GM10248 (cell line): ENCODE results near the gene FBXL2.
"Not testable (repeated sequence)": the region's sequence is repeated elsewhere in the genome, so short reads cannot be mapped to it uniquely, and the experiment has no call there.

Source experiments
- CTCF ChIA-PET: fragments of 300-600 bp; sonication (Branson Sonifier 250); formaldehyde crosslinking; extraction: SDS; loops from one replicate; lab custom pipeline; 2021; ENCODE audit warnings: antibody characterized with exemption; lab: Yijun Ruan, JAX
- POLR2A ChIA-PET: fragments of 350-650 bp; sonication (Branson Sonifier 250); formaldehyde crosslinking; extraction: SDS; loops from one replicate; lab custom pipeline; 2020; ENCODE audit warnings: antibody characterized with exemption; lab: Yijun Ruan, JAX
- DNase-seq: peaks from one replicate; pipeline ENCODE4 v3.0.0; 2012; ENCODE audit errors: extremely low spot score
- CTCF ChIP-seq: IDR thresholded peaks from 2 replicates; pipeline ENCODE4 v1.5.1; 2012; ENCODE audit warnings: mild to moderate bottlenecking, low read depth; ENCODE audit errors: extremely low read depth, missing control alignments, control extremely low read depth

FBXL2 gene

DNA sequence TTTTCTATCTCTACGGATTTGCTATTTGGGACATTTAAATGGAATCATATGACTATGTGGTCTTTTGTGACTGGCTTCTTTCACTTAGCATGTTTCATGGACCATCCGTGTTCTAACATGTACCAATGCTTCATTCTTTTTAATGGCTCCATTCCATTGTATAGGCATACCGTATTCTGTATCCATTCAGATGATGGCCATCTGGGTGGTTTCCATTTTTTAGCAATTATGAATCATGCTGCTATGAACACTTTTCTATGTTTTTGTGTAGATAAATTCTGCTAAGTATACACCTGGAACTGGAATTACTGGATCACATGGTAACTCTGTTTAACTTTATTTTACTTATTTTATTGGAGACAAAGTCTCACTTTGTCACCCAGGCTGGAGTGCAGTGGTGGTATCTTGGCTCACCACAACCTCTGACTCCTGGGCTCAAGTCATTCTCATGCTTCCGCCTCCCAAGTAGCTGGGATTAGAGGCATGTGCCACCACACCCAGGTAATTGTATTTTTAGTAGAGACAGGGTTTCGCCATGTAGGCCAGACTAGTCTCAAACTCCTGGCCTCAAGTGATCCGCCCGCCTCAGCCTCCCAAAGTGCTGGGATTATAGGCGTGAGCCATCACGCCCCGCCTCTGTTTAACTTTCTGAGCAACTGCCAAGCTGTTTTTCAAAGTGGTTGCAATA lies 149.5 kb downstream of the FBXL2 start:
- TF ChIP-seq CTCF, result no peak
- no peak for DNase-seq
- POLR2A ChIA-PET, result no interaction called here
- CTCF ChIA-PET, result interaction anchor here (1.0 to 1.2 kb wide), 3 partner anchors 10 to 54 kb away, joined by 3 to 6 read pairs (median 5); no protein-coding TSS in a partner anchor

DNA sequence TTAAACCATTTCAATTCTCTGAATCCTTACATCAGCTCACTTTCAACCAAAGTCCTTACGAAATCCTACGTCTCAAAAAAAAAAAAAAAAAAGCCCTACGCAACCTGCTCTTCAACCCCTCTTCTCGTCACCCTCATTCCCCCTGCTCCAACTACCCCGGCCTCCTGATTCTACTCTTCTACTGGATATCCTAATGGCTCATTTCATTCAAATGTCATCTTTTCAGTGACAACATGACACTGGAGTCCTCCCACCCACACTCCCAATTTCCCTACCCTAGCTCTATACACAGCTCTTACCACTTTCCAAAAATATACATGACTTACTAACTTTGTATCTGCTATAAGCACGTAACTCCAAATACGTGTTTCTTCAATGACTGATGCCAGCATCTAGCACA lies 151.5 kb downstream of the FBXL2 start:
- TF ChIP-seq CTCF, result no peak
- DNase-seq, result no peak
- ChIA-PET CTCF (interaction anchor here (1.7 to 2.7 kb wide), 3 partner anchors 10 to 297 kb away, joined by 4 to 21 read pairs (median 5); partner anchors contain the start of gene UBP1), POLR2A (interaction anchor here (0.6 kb wide), 1 partner anchor 217 kb away, joined by 4 read pairs; no protein-coding TSS in a partner anchor)

DNA sequence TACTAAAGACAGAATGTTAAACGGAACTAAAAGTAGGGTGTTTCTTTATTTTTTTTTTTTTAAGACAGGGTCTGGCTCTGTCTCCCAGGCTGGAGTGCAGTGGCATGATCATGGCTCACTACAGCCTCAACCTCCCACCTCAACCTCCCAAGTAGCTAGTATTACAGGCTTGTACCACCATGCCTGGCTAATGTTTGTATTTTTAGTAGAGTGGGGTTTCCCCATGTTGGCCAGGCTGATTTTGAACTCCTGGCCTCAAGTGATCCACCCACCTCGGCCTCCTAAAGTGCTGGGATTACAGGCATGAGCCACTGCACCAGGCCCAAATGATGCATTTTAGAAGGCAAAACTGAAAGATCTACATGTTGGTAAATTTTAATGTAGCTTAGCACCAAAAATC lies 152.1 kb downstream of the FBXL2 start:
- DNase-seq, POLR2A ChIA-PET: not testable (repeated sequence)
- CTCF ChIA-PET, result interaction anchor here (1.1 to 2.7 kb wide), 4 partner anchors 10 to 358 kb away, joined by 3 to 21 read pairs (median 4); partner anchors contain the start of gene UBP1

GRCh38 chr3:33430061-33430460 lies 152.8 kb downstream of the FBXL2 start:
- CTCF ChIA-PET, result interaction anchor here (1.1 to 2.7 kb wide), 4 partner anchors 9 to 357 kb away, joined by 3 to 21 read pairs (median 4); partner anchors contain the start of gene UBP1
- TF ChIP-seq CTCF, result no peak
- POLR2A ChIA-PET, result interaction anchor here (1.1 kb wide), 1 partner anchor 10 kb away, joined by 4 read pairs; the partner anchor contains the start of gene UBP1
- DNase-seq, result no peak

DNA sequence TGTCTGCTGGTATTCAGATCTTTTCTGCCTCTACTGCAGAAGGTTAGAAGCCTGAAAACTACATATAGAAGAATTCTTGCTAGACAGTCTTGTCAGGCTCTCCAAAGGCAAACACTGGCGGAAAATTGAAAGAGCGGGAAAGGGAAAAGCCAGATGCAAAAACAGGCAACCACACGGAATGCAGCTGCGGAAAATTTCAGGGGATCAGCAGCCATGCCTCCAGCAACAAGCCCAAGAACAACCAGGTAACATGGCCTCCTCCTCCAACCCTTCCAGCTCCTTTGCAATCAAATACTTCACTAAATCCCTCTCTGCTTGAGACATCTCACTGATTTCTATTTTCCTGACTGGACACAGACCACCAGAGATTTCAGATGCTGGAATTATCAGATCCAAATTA lies 153.3 kb downstream of the FBXL2 start:
- ChIA-PET CTCF (interaction anchor here (1.1 to 2.7 kb wide), 2 partner anchors 9 to 356 kb away, joined by 3 to 21 read pairs; partner anchors contain the start of gene UBP1), POLR2A (interaction anchor here (1.1 kb wide), 1 partner anchor 9 kb away, joined by 4 read pairs; the partner anchor contains the start of gene UBP1)
- no peak for TF ChIP-seq CTCF

DNA sequence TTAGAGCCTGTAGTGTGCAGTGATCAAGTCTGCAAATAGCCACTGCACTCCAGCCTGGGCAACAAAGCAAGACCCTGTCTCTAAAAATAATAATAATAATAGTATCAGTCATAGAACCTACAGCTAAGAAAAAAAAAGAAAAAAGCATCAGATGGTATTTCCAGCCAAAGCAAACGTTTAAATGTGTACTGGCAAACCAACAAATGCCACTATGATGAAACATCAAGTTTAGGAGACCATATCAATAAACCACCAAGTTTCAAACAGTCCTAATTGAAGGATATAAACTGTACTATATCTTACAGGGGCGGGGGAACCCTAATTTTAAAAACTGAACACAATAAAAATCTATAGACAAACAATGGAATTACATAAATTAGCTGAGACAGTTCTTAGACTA lies 156.6 kb downstream of the FBXL2 start:
- no peak for DNase-seq
- CTCF ChIA-PET, result interaction anchor here (1.0 kb wide), 1 partner anchor 8 kb away, joined by 4 read pairs; no protein-coding TSS in a partner anchor
- no peak for TF ChIP-seq CTCF
- POLR2A ChIA-PET, result no interaction called here

More for the DNA sequence above, 153.3 kb downstream of the FBXL2 start:
- DNase-seq, result no peak
